Daoy (cell line): ENCODE measurements around the gene GALNS. TPM values are rescaled to one million over a fixed set of nuclear protein-coding genes. Genes with fewer than 3 reads are reported as not detected.

Experiments used
- DNase-seq: peaks from one replicate; pipeline ENCODE4 v3.0.0-alpha.2; 2015; ENCODE audit warnings: low read depth
- total RNA-seq: library from RNA; depleted of rRNA; stranded (reverse); fragments of >200 nt; shearing (Covaris generic); gene quantifications from 2 replicates; pipeline ENCODE4 v1.2.3, GENCODE V29; 2014; rRNA removed

The GALNS gene
- total RNA-seq, 1 experiment from 2014 or later = 4.5 TPM

DNA sequence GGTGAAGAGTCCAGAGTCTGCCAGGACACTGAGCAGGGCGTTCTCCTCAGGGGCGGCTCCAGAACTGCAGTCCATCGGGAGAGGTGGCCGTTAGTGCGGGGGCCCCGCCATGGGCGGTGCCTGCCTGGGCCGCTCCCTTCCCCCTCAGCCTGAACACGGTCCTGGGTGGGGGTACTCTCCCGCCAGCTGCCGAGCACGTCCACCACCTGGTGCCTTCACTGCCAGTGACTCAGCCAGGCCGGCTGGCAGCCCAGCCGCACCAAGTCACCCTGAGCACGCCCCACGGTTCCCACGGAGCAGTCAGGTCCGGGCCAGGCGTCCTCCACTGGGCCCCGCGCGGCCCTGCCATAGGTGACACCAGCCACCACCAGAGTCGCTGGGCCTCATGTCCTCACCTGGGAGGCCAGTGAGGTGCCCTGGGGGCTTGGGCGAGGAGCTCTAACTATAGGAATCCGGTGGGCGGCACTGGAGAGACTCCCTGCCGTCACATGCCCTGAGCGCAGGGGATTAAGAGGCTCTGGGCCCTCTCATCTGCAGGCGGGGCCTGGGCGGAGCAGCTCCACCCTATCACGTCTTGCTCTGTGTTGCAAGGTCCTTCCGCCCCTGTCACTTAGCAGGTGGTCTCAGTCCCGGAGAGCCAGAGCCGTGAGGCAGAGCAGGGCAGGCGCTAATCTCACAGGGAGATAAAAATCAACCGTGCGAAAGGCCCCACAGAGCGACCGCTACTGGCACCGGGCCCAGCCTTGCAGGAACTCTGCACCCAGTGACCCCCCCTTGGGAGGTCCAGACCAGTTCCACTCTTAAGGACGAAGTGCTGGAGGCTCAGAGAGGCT lies 86.1 kb downstream of the GALNS start:
- DNase-seq = peak; percentile 95

DNA sequence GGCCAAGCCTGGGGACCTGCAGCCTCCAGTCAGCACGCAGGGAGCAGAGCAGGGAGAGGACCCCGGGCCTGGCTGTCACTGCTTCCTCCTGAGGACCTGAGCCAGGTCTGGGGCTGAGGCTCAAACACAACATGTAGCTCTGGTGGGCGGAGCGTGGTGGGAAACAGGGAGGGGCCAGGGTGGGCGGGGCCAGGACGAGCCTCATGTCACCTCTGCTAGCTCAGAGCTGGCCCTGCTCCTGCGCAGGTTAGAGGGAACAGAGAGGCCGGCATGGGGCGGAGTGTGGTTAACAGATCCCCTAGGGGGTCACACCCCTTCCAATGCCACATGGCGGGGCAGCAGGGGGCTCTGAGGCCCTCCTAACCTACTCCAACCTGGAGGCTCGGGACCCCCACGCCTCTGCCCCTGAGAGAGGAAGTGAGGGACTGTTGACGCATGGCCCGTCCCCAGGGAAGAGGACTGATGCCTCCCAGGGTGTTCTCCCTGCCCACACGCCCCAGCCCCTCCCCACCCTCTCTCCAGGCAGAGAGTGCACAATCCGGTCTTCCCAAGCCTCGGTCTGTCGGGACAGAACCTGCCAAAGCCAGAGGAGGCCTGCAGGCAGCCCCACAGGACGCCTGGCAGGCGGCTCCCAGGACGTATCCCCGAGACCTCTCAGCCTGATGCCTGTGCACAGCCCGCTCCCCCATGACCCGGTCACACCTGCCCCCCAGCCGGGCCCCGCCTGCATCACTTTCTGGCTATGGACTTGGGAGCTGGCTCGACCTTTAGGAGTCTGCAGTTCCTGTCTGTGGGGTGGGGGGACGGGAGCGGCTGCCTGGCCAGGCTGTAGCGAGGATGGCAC lies 86.9 kb downstream of the GALNS start:
- peak; percentile 64 for DNase-seq

DNA sequence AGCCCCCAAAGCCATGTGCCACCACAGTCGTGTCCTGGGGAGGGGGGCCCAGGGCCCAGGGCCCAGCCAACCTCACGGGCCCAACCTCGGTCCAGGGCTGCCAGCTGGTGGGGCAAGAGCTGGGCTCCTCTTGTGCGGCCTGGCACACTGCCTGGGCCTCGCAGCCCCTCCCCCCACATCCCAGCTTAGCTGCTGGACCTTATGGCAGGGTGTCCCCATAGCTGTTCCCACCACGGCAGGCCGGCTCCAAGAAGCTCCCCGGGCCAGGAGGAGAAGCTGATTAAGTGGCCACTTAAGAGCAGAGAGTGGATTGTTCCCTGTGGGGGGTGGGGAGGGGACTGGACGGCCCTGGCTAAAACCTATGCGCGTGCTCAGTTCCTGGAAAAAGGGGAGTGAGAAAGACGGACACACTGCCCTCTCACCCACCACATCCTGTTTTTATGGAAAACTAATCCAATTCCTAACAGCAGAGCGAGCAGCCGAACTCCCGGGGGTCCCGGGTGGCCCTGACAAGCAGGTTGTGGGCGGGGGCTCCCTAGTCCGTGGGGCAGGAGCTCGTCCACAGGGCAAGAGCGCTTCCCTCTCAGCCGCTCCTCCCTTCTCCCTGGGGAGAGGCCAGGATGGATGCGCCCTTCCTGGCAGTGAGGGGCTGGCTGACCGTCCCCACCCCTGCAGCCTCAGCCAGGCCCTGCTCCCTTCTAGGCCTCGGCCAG lies 88.5 kb downstream of the GALNS start:
- peak; percentile 35 for DNase-seq

DNA sequence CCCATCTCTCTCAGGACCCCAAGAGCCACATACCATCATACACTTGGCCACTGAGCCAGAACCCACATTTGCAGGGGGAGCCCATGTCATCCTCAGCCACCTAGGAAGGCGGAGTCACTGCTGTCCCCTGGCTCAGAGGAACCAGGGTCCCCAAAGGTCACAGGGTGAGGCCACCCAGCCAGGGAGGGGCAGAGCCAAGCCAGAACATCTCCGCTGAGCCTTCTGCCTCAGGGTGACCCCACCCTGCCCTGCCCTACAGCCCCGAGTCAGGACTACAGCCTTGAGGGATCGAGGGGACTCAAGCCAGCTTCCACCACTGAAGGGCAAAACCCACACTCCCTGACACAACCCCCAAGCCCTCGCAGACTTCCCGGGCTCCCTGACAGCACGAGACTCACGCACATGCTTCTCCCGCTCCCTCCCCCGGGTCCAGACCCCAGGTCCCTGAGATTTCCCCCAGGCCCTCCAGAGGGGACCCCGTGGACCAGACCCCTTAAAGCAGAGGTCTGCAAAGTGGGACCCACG lies 89.1 kb downstream of the GALNS start:
- no peak for DNase-seq

DNA sequence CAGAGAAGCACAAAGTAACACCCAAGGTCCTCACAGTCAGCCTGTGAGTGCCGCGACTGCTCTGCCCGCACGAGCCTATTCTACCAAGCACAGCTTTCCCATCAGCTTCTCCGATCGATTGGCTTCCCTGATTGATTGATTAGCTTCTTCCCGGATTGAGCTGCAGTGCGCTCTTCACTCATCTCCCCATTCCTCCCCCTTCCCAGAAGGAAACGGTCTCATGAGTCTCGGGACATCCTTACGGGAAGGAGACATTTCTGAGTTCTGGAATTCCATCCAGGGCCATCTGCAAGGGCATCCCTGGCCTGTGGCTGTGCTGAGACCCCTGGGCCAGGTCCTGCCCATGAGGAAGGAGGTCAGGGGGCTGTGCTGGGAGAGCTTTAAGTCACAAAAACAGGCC lies 89.8 kb downstream of the GALNS start:
- DNase-seq = no peak

DNA sequence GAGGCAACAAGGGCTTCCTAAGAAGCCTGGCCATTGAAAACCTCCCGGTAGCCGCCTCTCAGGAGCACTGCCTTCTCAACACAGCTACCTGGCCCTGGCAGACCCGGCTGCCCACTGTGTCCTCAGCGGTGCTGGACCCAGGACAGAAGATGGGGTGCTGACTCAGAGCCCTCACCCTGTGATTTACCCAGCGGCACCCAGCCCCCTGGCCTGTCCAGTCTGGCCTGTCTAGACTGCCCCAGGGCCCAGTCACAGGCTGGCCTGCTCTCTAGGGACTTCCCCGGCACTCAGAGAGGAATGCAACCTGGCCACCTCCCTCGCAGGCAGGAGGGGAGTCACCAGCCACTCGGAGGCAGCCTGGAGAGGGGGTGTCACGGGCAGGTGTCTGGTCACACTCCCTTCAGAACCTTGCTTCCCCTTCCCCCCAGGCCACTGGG lies 91.8 kb downstream of the GALNS start:
- peak; percentile 30 for DNase-seq

DNA sequence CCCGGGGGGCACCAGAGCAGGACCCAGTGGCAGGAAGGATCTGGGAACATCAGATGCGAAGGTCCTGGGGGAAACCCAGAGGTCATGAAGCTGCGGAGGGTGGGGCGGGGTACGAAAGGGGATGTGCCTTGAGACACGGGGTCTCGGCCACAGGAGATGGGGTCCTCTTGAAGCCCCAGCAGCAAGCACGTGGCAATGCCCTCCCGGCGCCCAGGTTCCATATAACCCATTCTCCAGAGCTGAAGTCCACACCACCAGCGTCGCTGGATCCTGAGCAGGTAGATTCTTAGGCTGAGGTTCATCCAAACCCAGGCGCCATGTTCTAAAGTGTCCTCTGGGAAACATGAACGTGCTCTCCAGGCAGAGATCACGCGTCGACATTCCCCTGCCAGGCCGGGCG lies 92.7 kb downstream of the GALNS start:
- no peak for DNase-seq

Other genes with a start within 250 kb of the GALNS start
- not detected in 2 replicates for gene IL17C, start 218.4 kb downstream of the GALNS start, total RNA-seq
- gene CYBA, start 205.9 kb downstream of the GALNS start, total RNA-seq = 259 and 288 TPM in 2 replicates
- 27.3 and 27.7 TPM in 2 replicates for gene MVD, start 193.9 kb downstream of the GALNS start, total RNA-seq
- not detected in 2 replicates for gene SNAI3, start 170.4 kb downstream of the GALNS start, total RNA-seq
- 16.5 and 18.5 TPM in 2 replicates for gene RNF166, start 150.5 kb downstream of the GALNS start, total RNA-seq
- 17.4 and 22.0 TPM in 2 replicates for gene CTU2, start 150.4 kb downstream of the GALNS start, total RNA-seq
- 62.9 and 70.8 TPM in 2 replicates for gene PIEZO1, start 71.7 kb downstream of the GALNS start, total RNA-seq
- gene CDT1, start 53.2 kb downstream of the GALNS start, total RNA-seq = 23.1 and 30.6 TPM in 2 replicates
- gene APRT, start 45.0 kb downstream of the GALNS start, total RNA-seq = 106 and 112 TPM in 2 replicates
- 27.7 and 31.6 TPM in 2 replicates for gene TRAPPC2L, start 180 bp upstream of the GALNS start, total RNA-seq
- gene PABPN1L, start 9.7 kb upstream of the GALNS start, total RNA-seq = not detected in 2 replicates
- not detected in 2 replicates for gene CBFA2T3, start 120.3 kb upstream of the GALNS start, total RNA-seq
- gene ACSF3, start 236.9 kb upstream of the GALNS start, total RNA-seq = 13.1 and 13.4 TPM in 2 replicates